CD14-positive monocyte (primary cell): ENCODE data around the gene DAP3. TPM values are rescaled to one million over a fixed set of nuclear protein-coding genes. Genes with fewer than 3 reads are reported as not detected.

Experiments
- DNase-seq, 3 donors: peaks; one replicate each; pipeline ENCODE4 v3.0.0-alpha.2; 2011 to 2022
- H2AFZ ChIP-seq: 2 replicates; pipeline ENCODE4 v1.6.0; 2012; ENCODE audit warnings: mild to moderate bottlenecking, low read depth, low read length, inconsistent platforms; ENCODE audit not compliant: insufficient read depth, poor library complexity, severe bottlenecking
- H3K27ac ChIP-seq, 2 donors: 1 replicate in 1 of 2; 2 replicates in 1 of 2; pipeline ENCODE4 v1.5.1; 2012 to 2013; ENCODE audit warnings: low read length in 2 of 2, control low read depth in 1 of 2, inconsistent platforms in 1 of 2, low read depth in 1 of 2, mild to moderate bottlenecking in 1 of 2
- H3K27me3 ChIP-seq, 2 donors: one replicate each; pipeline versions ENCODE4 v1.6.0 to v1.6.1; 2011 to 2013; ENCODE audit warnings: low read length in 2 of 2; ENCODE audit not compliant: control insufficient read depth in 2 of 2, insufficient read depth in 2 of 2
- H3K36me3 ChIP-seq, 2 donors: replicated peaks in 1 of 2; 1 replicate in 1 of 2; 2 replicates in 1 of 2; pipeline versions ENCODE4 v1.5.1 to v1.6.1; 2012 to 2013; ENCODE audit warnings: low read length in 2 of 2, control low read depth in 1 of 2, inconsistent platforms in 1 of 2, mild to moderate bottlenecking in 1 of 2; ENCODE audit not compliant: insufficient read depth in 2 of 2, control insufficient read depth in 1 of 2
- H3K4me1 ChIP-seq, 2 donors: 1 replicate in 1 of 2; 2 replicates in 1 of 2; pipeline versions ENCODE4 v1.5.1 to v1.6.1; 2012 to 2013; ENCODE audit warnings: low read length in 2 of 2, control low read depth in 1 of 2, inconsistent platforms in 1 of 2, mild to moderate bottlenecking in 1 of 2, moderate library complexity in 1 of 2; ENCODE audit not compliant: insufficient read depth in 2 of 2, control insufficient read depth in 1 of 2
- H3K4me2 ChIP-seq: replicated peaks from 2 replicates; pipeline ENCODE3; 2012; ENCODE audit warnings: low read length, moderate library complexity, mild to moderate bottlenecking; ENCODE audit not compliant: poor library complexity, severe bottlenecking; ENCODE audit errors: extremely low read depth
- H3K4me3 ChIP-seq, 3 experiments: fragments of 200-600 bp in 1 of 3; sonication (generic) in 1 of 3; replicated peaks in 1 of 3; 1 replicate in 2 of 3; 2 replicates in 1 of 3; pipeline ENCODE4 v1.5.1; 2011 to 2013; ENCODE audit warnings: low read length in 3 of 3, mild to moderate bottlenecking in 3 of 3, control low read depth in 2 of 3, low read depth in 2 of 3, inconsistent platforms in 1 of 3, moderate library complexity in 1 of 3
- H3K79me2 ChIP-seq: 2 replicates; pipeline ENCODE4 v1.6.0; 2012; ENCODE audit warnings: mild to moderate bottlenecking, control low read depth, inconsistent platforms, low read length, moderate library complexity; ENCODE audit not compliant: insufficient read depth
- H3K9ac ChIP-seq: 2 replicates; pipeline ENCODE4 v1.6.0; 2017; ENCODE audit warnings: low read length, mild to moderate bottlenecking; ENCODE audit not compliant: insufficient read depth, poor library complexity, severe bottlenecking
- H3K9me3 ChIP-seq, 2 donors: replicated peaks in 1 of 2; 1 replicate in 1 of 2; 2 replicates in 1 of 2; pipeline versions ENCODE4 v1.5.1 to v1.6.1; 2012 to 2013; ENCODE audit warnings: low read length in 2 of 2, control low read depth in 1 of 2; ENCODE audit not compliant: control insufficient read depth in 1 of 2, insufficient read depth in 1 of 2
- H4K20me1 ChIP-seq: 2 replicates; pipeline ENCODE4 v1.6.0; 2012; ENCODE audit warnings: mild to moderate bottlenecking, low read length, control low read depth, moderate library complexity; ENCODE audit not compliant: insufficient read depth
- H3K27ac Mint-ChIP-seq, 7 donors: one replicate each; pipeline ENCODE4 v1.8.0; 2020; ENCODE audit warnings: mild to moderate bottlenecking in 7 of 7, mixed read lengths in 7 of 7, moderate library complexity in 6 of 7, inconsistent platforms in 2 of 7
- H3K27me3 Mint-ChIP-seq, 3 donors: one replicate each; pipeline ENCODE4 v1.8.0; 2021 to 2022; ENCODE audit warnings: low read depth in 3 of 3, mild to moderate bottlenecking in 3 of 3, mixed read lengths in 3 of 3, moderate library complexity in 3 of 3, inconsistent platforms in 1 of 3
- H3K36me3 Mint-ChIP-seq, 2 donors: one replicate each; pipeline ENCODE4 v1.8.0; 2020; ENCODE audit warnings: mixed read lengths in 2 of 2, inconsistent platforms in 1 of 2, mild to moderate bottlenecking in 1 of 2
- H3K4me1 Mint-ChIP-seq: one replicate; pipeline ENCODE4 v1.8.0; 2020; ENCODE audit warnings: mild to moderate bottlenecking, mixed read lengths
- H3K4me3 Mint-ChIP-seq, 2 donors: one replicate each; pipeline ENCODE4 v1.8.0; 2020; ENCODE audit warnings: mild to moderate bottlenecking in 2 of 2, mixed read lengths in 2 of 2, moderate library complexity in 1 of 2
- H3K9me3 Mint-ChIP-seq, 7 donors: one replicate each; pipeline ENCODE4 v1.8.0; 2020 to 2022; ENCODE audit warnings: mixed read lengths in 7 of 7, mild to moderate bottlenecking in 6 of 7, moderate library complexity in 6 of 7, inconsistent platforms in 2 of 7
- WGBS: methylation state at CpG from one replicate; pipeline ENCODE4 v1.1.5; 2013; ENCODE audit warnings: missing lambda C conversion rate; ENCODE audit not compliant: insufficient coverage; 5-methylcytosine and 5-hydroxymethylcytosine counted together
- intact Hi-C, 2 donors: fragments of 100-400 bp; cut with micrococcal nuclease; formaldehyde crosslinking; loops; one replicate each; pipeline versions ENCODE4 v1.15.0 to v1.15.1; 2023
- polyA plus RNA-seq, 3 donors: library from polyadenylated mRNA; depleted of rRNA in 1 of 3; unstranded in 2 of 3; stranded (reverse) in 1 of 3; fragments of 300-500 nt in 2 of 3; fragments of >200 nt in 1 of 3; fragmentation: Illumina TruSeq in 2 of 3; gene quantifications; 1 replicate in 2 of 3; 2 replicates in 1 of 3; pipeline ENCODE4 v1.2.3, GENCODE V29; 2012 to 2021
- TF ChIP-seq, protein P1 (sequence below): fragments of 200-600 bp; IDR thresholded peaks from one replicate; pipeline ENCODE4 v1.8.0; 2022; ENCODE audit warnings: antibody characterized with exemption, mild to moderate bottlenecking

Gene DAP3
- polyA plus RNA-seq, 3 donors: 69.0 to 79.3 (median 72.7) TPM

DNA sequence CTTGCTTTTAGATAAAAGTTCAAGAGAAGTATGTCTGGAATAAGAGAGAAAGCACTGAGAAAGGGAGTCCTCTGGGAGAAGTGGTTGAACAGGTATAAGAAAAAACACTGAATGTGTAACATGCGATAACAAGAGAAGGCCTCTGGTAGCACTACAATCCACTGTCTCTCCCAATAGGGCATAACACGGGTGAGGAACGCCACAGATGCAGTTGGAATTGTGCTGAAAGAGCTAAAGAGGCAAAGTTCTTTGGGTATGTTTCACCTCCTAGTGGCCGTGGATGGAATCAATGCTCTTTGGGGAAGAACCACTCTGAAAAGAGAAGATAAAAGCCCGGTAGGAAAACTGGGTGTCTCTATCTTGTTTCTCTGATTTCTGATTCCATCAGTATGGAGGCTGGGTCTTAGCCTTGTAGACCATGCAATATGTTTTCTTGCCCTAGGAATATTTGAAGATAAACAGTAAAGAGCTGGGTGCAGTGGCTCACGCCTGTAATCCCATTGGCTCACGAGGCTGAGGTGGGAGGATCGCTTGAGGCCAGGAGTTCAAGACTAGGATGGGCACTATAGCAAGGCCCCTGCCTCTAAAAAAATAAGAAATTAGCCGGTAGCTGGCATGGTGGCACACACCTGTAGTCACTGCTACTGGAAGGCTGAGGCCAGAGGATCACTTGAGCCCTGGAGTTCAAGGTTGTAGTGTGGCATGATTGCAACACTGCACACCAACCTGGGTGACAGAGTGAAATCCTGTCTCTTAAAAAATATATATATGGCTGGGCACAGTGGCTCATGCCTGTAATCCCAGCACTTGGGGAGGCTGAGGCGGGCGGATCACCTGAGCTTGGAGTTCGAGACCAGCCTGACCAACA is 40.4 kb downstream of the DAP3 start:
- Histone ChIP-seq H3K27me3 (no peaks in the 10 kb centered on the region), H3K79me2 (no peaks in the 10 kb centered on the region), H3K9me3 (no peaks in the 10 kb centered on the region), H4K20me1 (no peaks in the 10 kb centered on the region), H3K9ac (no peak overlapping the region), H3K36me3 (peaks cover 58 to 87% of the 10 kb centered on the region in 2 donors), H2AFZ (no peak overlapping the region), H3K4me1 (no peaks in the 10 kb centered on the region), H3K27ac (peak overlapping the region in 1 of 2 donors; percentile 20), H3K4me3 (no peak overlapping the region), H3K4me2 (no peak overlapping the region)
- peaks cover 52 to 78% of the 10 kb centered on the region in 2 donors for H3K36me3 Mint-ChIP-seq
- H3K4me1 Mint-ChIP-seq: no peaks in the 10 kb centered on the region
- DNase-seq: peak; percentile 13 to 38 (median 34)
- TF ChIP-seq, protein P1, sequence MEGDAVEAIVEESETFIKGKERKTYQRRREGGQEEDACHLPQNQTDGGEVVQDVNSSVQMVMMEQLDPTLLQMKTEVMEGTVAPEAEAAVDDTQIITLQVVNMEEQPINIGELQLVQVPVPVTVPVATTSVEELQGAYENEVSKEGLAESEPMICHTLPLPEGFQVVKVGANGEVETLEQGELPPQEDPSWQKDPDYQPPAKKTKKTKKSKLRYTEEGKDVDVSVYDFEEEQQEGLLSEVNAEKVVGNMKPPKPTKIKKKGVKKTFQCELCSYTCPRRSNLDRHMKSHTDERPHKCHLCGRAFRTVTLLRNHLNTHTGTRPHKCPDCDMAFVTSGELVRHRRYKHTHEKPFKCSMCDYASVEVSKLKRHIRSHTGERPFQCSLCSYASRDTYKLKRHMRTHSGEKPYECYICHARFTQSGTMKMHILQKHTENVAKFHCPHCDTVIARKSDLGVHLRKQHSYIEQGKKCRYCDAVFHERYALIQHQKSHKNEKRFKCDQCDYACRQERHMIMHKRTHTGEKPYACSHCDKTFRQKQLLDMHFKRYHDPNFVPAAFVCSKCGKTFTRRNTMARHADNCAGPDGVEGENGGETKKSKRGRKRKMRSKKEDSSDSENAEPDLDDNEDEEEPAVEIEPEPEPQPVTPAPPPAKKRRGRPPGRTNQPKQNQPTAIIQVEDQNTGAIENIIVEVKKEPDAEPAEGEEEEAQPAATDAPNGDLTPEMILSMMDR: peak; percentile 77
- H3K9me3 Mint-ChIP-seq: no peaks in the 10 kb centered on the region
- H3K27me3 Mint-ChIP-seq: no peaks in the 10 kb centered on the region
- intact Hi-C loops: no loop called here
- H3K4me3 Mint-ChIP-seq: no peak overlapping the region
- WGBS: 65% methylated on average over 6 of the region's 12 CpGs
- H3K27ac Mint-ChIP-seq: peak overlapping the region in 2 of 7 donors; percentile 17 to 28

DNA sequence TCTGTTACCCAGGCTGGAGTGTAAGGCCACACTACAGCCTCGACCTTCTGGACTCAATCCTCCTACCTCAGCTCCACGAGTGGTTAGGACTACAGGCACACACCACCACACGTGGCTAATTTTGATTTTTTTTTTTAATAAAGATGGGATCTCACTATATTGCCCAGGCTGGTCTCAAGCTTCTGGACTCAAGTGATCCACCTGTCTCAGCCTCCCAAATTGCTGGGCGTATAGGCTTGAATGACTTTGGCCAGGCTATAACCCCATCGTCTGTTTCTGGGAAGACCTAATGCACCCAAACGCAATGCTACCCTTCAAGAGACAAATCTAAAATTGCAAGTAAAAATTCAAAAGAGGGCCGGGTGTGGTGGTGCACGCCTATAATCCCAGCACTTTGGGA is 52.1 kb downstream of the DAP3 start:
- no peak overlapping the region for H3K27ac Mint-ChIP-seq
- no peak for DNase-seq
- H3K9me3 ChIP-seq: no peaks in the 10 kb centered on the region
- H3K79me2 ChIP-seq: no peaks in the 10 kb centered on the region
- peaks cover 28 to 29% of the 10 kb centered on the region in 2 donors for H3K36me3 Mint-ChIP-seq
- no peaks in the 10 kb centered on the region for H3K9me3 Mint-ChIP-seq
- H4K20me1 ChIP-seq: no peaks in the 10 kb centered on the region
- H3K4me2 ChIP-seq: no peak overlapping the region
- peaks cover 0 to 3% (median 0%) of the 10 kb centered on the region in 3 donors for H3K27me3 Mint-ChIP-seq
- H3K4me1 ChIP-seq: peaks cover 5 to 7% of the 10 kb centered on the region in 2 donors
- H3K4me1 Mint-ChIP-seq: peaks cover 5% of the 10 kb centered on the region
- intact Hi-C loops: no loop called here
- H3K27ac ChIP-seq: no peak overlapping the region
- H3K27me3 ChIP-seq: no peaks in the 10 kb centered on the region
- WGBS: 92% methylated on average over 5 of the region's 8 CpGs
- no peak overlapping the region for H3K4me3 Mint-ChIP-seq
- H2AFZ ChIP-seq: no peak overlapping the region
- TF ChIP-seq, protein P1: no peak
- H3K4me3 ChIP-seq: no peak overlapping the region
- no peak overlapping the region for H3K9ac ChIP-seq
- H3K36me3 ChIP-seq: peaks cover 31 to 32% of the 10 kb centered on the region in 2 donors
